Activated naive CD4-positive, alpha-beta T cell treated with anti-CD3 and anti-CD28 coated beads, Interleukin-2, amount 50 U/mL, for 24 hours (primary cell): Measurements from ENCODE around the gene DUS3L.
A peak's percentile ranks its signal among the peaks of the same experiment; 100 is the strongest.

Experiments
- H3K27ac Mint-ChIP-seq: one replicate; pipeline ENCODE4 v1.8.0; 2021; ENCODE audit warnings: mild to moderate bottlenecking, mixed read lengths
- H3K27me3 Mint-ChIP-seq: one replicate; pipeline ENCODE4 v1.8.0; 2021; ENCODE audit warnings: mixed read lengths
- H3K36me3 Mint-ChIP-seq: one replicate; pipeline ENCODE4 v1.8.0; 2021; ENCODE audit warnings: mixed read lengths
- H3K4me1 Mint-ChIP-seq: one replicate; pipeline ENCODE4 v1.8.0; 2021; ENCODE audit warnings: mixed read lengths
- H3K4me3 Mint-ChIP-seq: one replicate; pipeline ENCODE4 v1.8.0; 2021; ENCODE audit warnings: mild to moderate bottlenecking, mixed read lengths
- H3K9me3 Mint-ChIP-seq: one replicate; pipeline ENCODE4 v1.8.0; 2021; ENCODE audit warnings: mixed read lengths

DUS3L gene

DNA sequence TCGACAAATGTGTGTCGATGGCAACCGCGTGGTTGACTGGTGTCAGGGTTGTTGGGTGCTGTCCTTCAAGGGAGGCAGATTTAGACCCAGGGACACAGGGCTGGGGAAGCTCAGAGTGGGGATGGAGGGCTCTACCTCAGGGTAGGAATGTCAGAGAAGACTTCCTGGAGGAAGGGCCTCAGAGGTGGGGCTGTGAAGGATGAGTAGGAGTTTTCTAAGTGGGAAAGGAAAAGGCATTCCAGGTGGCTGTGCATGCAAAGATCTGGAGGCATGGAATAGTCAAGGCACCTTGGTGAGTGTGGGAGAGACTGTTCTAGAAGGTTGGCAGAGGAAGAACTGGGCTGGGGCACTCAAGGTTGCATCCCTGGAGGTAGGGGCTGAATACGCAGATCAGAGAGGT is 15.9 kb upstream of the DUS3L start:
- Mint-ChIP-seq H3K27me3 (no peaks in the 10 kb centered on the region), H3K36me3 (no peaks in the 10 kb centered on the region), H3K27ac (no peak overlapping the region), H3K9me3 (no peaks in the 10 kb centered on the region), H3K4me1 (peaks cover 15% of the 10 kb centered on the region), H3K4me3 (no peak overlapping the region)

- Mint-ChIP-seq H3K4me1 (peaks cover 18% of the 10 kb centered on the region), H3K4me3 (peak overlapping the region; percentile 49), H3K36me3 (no peaks in the 10 kb centered on the region), H3K27ac (no peak overlapping the region), H3K27me3 (no peaks in the 10 kb centered on the region), H3K9me3 (no peaks in the 10 kb centered on the region)
Measured at GRCh38 chr19:5806133-5806489, 15.1 kb upstream of the DUS3L start.

GRCh38 chr19:5805462-5806132 is 14.6 kb upstream of the DUS3L start:
- Mint-ChIP-seq H3K4me3 (no peak overlapping the region), H3K27me3 (peaks cover 2% of the 10 kb centered on the region)

GRCh38 chr19:5804516-5805461 is 13.8 kb upstream of the DUS3L start, which contains the start of gene NRTN:
NRTN (plus strand) TSS chr19:5805067; CDS start chr19:5824166, 19,099 bp downstream.
- peak within 1 kb of the TSS; percentile 84 for H3K27ac Mint-ChIP-seq
- H3K27me3 Mint-ChIP-seq = peaks cover 3% of the 10 kb centered on the region
- H3K36me3 Mint-ChIP-seq = no peaks in the 10 kb centered on the region
- H3K4me1 Mint-ChIP-seq = peaks cover 18% of the 10 kb centered on the region
- H3K4me3 Mint-ChIP-seq = peak within 1 kb of the TSS; percentile 74
- no peaks in the 10 kb centered on the region for H3K9me3 Mint-ChIP-seq

More at GRCh38 chr19:5805462-5806132, 14.6 kb upstream of the DUS3L start:
- no peaks in the 10 kb centered on the region for H3K9me3 Mint-ChIP-seq
- H3K27ac Mint-ChIP-seq = no peak overlapping the region
- peaks cover 18% of the 10 kb centered on the region for H3K4me1 Mint-ChIP-seq
- no peaks in the 10 kb centered on the region for H3K36me3 Mint-ChIP-seq

GRCh38 chr19:5803752-5804515 is 13.0 kb upstream of the DUS3L start:
- Mint-ChIP-seq H3K4me1 (peaks cover 18% of the 10 kb centered on the region), H3K27me3 (peaks cover 4% of the 10 kb centered on the region), H3K27ac (peak overlapping the region; percentile 84), H3K9me3 (no peaks in the 10 kb centered on the region), H3K36me3 (no peaks in the 10 kb centered on the region), H3K4me3 (peak overlapping the region; percentile 74)

- Mint-ChIP-seq H3K9me3 (no peaks in the 10 kb centered on the region), H3K27ac (no peak overlapping the region), H3K27me3 (peaks cover 5% of the 10 kb centered on the region), H3K4me3 (peak overlapping the region; percentile 57), H3K36me3 (no peaks in the 10 kb centered on the region), H3K4me1 (peaks cover 18% of the 10 kb centered on the region)
Measured at GRCh38 chr19:5803441-5803751, 12.4 kb upstream of the DUS3L start.

GRCh38 chr19:5801796-5802619 is 11.0 kb upstream of the DUS3L start:
- Mint-ChIP-seq H3K4me1 (peaks cover 18% of the 10 kb centered on the region), H3K36me3 (no peaks in the 10 kb centered on the region), H3K9me3 (no peaks in the 10 kb centered on the region), H3K27ac (peak overlapping the region; percentile 63), H3K27me3 (peaks cover 5% of the 10 kb centered on the region), H3K4me3 (peak overlapping the region; percentile 34)

DNA sequence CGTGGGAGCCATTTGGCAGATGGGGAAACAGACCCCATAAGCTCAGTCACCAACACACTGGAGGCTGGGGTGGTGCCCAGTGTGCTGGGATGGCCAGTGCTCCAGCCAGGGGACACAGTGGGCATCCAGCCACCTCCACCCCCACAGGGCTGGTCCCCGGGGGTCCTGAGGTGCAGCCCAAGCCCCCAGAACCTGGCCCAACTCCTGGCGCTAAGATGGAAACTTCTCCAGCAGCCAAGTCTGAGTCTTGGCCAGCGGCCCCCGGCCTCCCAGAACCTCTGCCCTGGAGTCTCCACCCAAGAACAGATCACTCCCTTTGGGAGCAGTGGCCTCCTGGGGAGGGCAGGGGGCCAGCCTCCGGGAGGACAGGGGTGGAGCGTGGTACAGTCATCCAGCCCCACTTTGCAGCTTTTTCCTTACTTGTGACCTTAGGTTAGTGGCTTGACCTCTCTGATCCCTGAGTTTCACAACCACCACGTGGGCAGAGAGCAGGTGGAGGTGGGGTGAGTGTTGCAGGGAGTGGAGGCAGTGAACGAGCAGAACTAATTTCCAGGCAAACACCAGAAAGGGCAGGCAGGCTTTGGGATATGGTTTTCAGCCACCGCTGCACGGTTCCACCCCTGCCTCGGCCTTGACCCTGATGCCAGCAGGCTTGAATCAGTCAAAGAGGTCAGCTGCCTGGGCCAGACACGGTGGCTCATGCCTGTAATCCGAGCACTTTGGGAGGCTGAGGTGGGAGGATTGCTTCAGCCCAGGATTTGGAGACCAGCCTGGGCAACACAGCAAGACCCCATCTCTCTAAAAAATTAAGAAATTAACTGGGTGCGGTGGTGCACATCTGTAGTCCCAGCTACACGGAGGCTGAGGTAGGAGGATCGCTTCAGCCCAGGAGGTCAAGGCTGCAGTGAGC is 9.7 kb upstream of the DUS3L start:
- no peaks in the 10 kb centered on the region for H3K36me3 Mint-ChIP-seq
- H3K9me3 Mint-ChIP-seq = no peaks in the 10 kb centered on the region
- peaks cover 5% of the 10 kb centered on the region for H3K27me3 Mint-ChIP-seq
- no peak overlapping the region for H3K4me3 Mint-ChIP-seq
- H3K27ac Mint-ChIP-seq = no peak overlapping the region
- H3K4me1 Mint-ChIP-seq = peaks cover 18% of the 10 kb centered on the region

- H3K27ac Mint-ChIP-seq = no peak overlapping the region
Measured at GRCh38 chr19:5799247-5800241, 8.6 kb upstream of the DUS3L start.

DNA sequence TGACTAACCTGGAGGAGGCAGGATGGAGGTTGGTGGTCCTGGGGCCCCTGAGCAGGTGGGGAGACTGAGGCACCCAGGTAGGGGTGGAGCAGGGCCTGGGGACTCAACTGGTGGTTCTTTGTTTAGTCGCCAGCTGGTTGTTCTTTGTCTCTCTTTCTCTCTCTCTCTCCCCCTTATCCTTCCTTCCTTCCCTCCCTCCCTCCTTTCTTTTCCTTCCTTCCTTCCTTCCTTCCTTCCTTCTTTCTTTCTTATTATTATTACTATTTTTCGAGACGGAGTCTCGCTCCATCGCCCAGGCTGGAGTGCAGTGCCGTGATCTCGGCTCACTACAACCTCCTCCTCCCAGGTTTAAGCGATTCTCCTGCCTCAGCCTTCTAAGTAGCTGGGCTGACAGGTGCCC is 7.3 kb upstream of the DUS3L start:
- Mint-ChIP-seq H3K4me1 (peaks cover 6% of the 10 kb centered on the region), H3K27me3 (peaks cover 5% of the 10 kb centered on the region), H3K9me3 (no peaks in the 10 kb centered on the region), H3K36me3 (no peaks in the 10 kb centered on the region), H3K4me3 (no peak overlapping the region), H3K27ac (no peak overlapping the region)

More at GRCh38 chr19:5799247-5800241, 8.6 kb upstream of the DUS3L start:
- no peaks in the 10 kb centered on the region for H3K36me3 Mint-ChIP-seq
- peaks cover 18% of the 10 kb centered on the region for H3K4me1 Mint-ChIP-seq
- no peaks in the 10 kb centered on the region for H3K9me3 Mint-ChIP-seq
- H3K27me3 Mint-ChIP-seq = peaks cover 5% of the 10 kb centered on the region
- H3K4me3 Mint-ChIP-seq = no peak overlapping the region

DNA sequence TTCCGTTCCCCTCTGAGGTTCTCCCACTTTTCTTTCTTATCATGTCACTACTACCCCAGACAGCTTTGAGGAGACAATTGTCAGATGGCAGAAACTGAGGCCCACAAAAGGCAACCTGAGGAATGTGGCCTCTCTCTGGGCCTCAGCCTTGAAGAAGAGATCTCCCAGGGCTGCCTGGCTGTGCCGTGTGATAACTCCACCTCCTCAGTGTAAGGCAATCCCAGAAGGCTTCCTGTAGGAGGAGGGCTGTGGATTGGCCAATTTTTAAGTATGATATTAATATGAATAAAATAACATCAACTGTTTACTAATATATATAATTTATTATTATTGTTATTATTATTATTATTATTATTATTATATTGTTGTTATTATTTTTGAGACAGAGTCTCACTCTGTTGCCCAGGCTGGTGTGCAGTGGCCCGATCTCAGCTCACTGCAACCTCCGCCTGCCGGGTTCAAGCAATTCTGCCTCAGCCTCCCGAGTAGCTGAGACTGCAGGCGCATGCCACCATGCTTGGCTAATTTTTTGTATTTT is 4.5 kb upstream of the DUS3L start:
- H3K4me3 Mint-ChIP-seq = no peak overlapping the region
- peaks cover 1% of the 10 kb centered on the region for H3K36me3 Mint-ChIP-seq
- no peak overlapping the region for H3K27ac Mint-ChIP-seq

GRCh38 chr19:5793188-5793587 is 2.2 kb upstream of the DUS3L start:
- Mint-ChIP-seq H3K9me3 (no peaks in the 10 kb centered on the region), H3K27me3 (no peaks in the 10 kb centered on the region), H3K27ac (peak overlapping the region; percentile 23), H3K4me1 (peaks cover 11% of the 10 kb centered on the region), H3K4me3 (no peak overlapping the region), H3K36me3 (peaks cover 10% of the 10 kb centered on the region)

More for the DNA sequence above, 4.5 kb upstream of the DUS3L start:
- H3K27me3 Mint-ChIP-seq = peaks cover 2% of the 10 kb centered on the region
- H3K9me3 Mint-ChIP-seq = no peaks in the 10 kb centered on the region
- H3K4me1 Mint-ChIP-seq = peaks cover 5% of the 10 kb centered on the region

- H3K9me3 Mint-ChIP-seq = no peaks in the 10 kb centered on the region
- H3K27ac Mint-ChIP-seq = peak overlapping the region; percentile 35
- no peak overlapping the region for H3K4me3 Mint-ChIP-seq
- peaks cover 11% of the 10 kb centered on the region for H3K36me3 Mint-ChIP-seq
- peaks cover 11% of the 10 kb centered on the region for H3K4me1 Mint-ChIP-seq
- H3K27me3 Mint-ChIP-seq = no peaks in the 10 kb centered on the region
Measured at GRCh38 chr19:5792224-5792623, 1.3 kb upstream of the DUS3L start.
